GM21825 (cell line): Measurements from ENCODE around the gene P4HA1.

ENCODE experiments used
- ATAC-seq: cut with Tn5 transposase; IDR thresholded peaks from one replicate; pipeline ENCODE4 v1.9.1; 2021; ENCODE audit warnings: mild to moderate bottlenecking, moderate library complexity; ENCODE audit not compliant: unreplicated experiment

Gene P4HA1

GRCh38 chr10:73094986-73095480, 1.6 kb downstream of the P4HA1 start:
- ATAC-seq = no peak

- no peak for ATAC-seq
Measured at GRCh38 chr10:73093922-73094850, 2.5 kb downstream of the P4HA1 start.

- no peak for ATAC-seq
Measured at GRCh38 chr10:73092830-73093229, 3.8 kb downstream of the P4HA1 start.

GRCh38 chr10:73088304-73088703, 8.4 kb downstream of the P4HA1 start:
- ATAC-seq = no peak

GRCh38 chr10:73086816-73087215, 9.8 kb downstream of the P4HA1 start:
- no peak for ATAC-seq

- no peak for ATAC-seq
Measured at GRCh38 chr10:73084209-73084608, 12.5 kb downstream of the P4HA1 start.

GRCh38 chr10:73083221-73083620, 13.4 kb downstream of the P4HA1 start:
- no peak for ATAC-seq

GRCh38 chr10:73079779-73080541, 16.7 kb downstream of the P4HA1 start:
- peak; percentile 80 for ATAC-seq

- no peak for ATAC-seq
Measured at GRCh38 chr10:73076360-73077183, 20.1 kb downstream of the P4HA1 start.

- ATAC-seq = no peak
Measured at GRCh38 chr10:73075829-73076228, 20.8 kb downstream of the P4HA1 start.

- ATAC-seq = no peak
Measured at GRCh38 chr10:73073627-73074026, 23.0 kb downstream of the P4HA1 start.

GRCh38 chr10:73065441-73065840, 31.2 kb downstream of the P4HA1 start:
- no peak for ATAC-seq

- ATAC-seq = no peak
Measured at GRCh38 chr10:73061743-73062142, 34.9 kb downstream of the P4HA1 start.

GRCh38 chr10:73060738-73061635, 35.7 kb downstream of the P4HA1 start:
- no peak for ATAC-seq

GRCh38 chr10:73060173-73060572, 36.5 kb downstream of the P4HA1 start:
- ATAC-seq = no peak

GRCh38 chr10:73058057-73058591, 38.5 kb downstream of the P4HA1 start:
- ATAC-seq = no peak

GRCh38 chr10:73054286-73054685, 42.4 kb downstream of the P4HA1 start:
- ATAC-seq = peak; percentile 85

- ATAC-seq = no peak
Measured at GRCh38 chr10:73053275-73053674, 43.4 kb downstream of the P4HA1 start.
